ENCODE results near the gene PDE1A.

PDE1A gene

DNA sequence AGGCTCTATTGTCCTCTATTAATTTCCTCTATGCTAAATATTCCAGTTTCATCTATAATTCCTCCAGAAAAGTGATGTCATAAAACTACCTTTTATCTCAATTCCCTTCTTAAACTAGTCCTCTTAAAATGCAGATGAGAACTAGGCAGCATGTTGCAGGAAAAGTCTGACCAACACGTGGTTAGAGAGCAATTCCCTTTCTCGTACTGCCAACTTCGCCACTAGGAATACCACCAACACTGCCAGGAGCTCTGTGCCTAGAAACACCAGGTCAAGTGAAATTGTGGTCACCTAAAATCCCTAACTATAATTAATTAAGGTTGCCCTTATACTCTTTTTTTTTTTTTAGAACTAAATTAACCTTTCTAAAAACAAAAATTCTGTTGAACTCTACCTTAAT is 313.5 kb downstream of the PDE1A start:
- DNase-seq, result no peak

DNA sequence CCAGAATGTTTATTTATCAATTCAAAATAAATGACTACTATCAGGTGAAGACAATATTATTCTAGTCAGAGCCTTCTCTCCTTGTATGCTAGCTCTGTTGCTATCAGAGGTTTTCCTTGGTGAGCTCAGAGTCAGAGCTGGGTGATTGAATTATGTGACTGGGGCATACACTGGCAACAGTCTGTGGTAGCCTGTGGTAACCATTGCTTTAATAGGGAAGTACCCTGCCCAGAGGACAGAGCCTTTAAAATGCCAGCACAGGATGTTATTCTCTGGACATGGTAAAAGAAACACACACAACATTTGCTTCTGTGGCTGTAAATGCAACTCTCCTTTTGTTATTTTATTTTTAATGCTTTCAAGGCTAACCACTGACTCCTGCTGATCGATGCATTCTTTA is 316.5 kb downstream of the PDE1A start:
- DNase-seq, result no peak

DNA sequence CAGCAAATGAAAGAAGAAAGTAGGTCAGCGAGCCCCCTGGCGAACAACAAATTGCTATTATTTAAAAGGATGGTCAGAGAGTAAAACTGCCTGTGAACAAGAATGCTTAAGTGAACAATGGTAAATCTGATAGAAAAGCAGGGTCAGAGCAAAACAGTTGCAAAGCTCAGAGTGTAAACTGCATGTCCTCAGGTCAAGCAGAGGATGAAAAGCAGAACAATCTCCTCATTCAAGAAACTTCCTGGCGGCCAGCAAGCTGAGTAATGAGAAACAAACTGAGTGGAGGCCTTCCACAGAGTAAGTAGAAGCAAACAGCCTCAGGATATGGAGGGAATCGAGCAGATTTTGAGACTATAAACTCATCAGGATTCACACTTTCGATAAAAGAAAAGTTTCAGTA is 323.3 kb downstream of the PDE1A start:
- no peak for DNase-seq

DNA sequence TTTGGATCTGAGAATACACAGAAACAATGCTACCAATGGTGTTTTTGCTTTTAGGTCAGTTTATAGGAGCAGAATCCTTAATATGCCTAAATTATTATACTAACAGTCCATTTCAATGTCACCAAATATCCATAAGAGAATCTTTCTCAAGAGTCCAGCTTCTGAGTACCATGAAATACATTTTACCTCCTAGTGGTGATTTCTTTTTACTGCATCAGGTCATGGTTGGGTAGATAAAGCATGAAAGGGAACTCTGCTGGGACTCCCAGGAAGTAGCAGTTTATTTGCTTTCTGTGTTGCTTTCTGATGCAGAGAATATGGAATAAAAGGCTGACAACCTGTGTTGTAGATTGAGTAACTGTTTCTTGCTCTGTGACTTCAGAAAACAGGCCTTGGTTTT is 325.6 kb downstream of the PDE1A start:
- no peak for DNase-seq

DNA sequence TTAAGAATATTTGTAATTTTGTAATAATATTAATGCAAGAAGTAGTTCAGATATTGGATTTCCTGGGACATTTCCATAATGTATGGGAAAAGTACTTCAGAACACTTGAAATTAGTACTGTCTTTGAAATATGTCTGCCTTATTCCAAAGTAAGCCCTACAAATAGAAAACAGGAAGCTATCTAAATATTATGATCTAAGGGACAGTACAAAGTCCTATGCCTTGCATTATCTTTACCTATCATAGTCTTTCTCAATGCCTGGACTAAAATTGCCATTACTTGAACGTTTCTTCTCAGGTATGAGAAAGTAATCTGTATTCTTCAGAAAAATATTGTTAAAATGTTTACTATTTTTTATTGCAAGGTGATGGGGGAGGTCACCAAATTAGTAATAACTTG is 328.2 kb downstream of the PDE1A start:
- DNase-seq, result no peak

DNA sequence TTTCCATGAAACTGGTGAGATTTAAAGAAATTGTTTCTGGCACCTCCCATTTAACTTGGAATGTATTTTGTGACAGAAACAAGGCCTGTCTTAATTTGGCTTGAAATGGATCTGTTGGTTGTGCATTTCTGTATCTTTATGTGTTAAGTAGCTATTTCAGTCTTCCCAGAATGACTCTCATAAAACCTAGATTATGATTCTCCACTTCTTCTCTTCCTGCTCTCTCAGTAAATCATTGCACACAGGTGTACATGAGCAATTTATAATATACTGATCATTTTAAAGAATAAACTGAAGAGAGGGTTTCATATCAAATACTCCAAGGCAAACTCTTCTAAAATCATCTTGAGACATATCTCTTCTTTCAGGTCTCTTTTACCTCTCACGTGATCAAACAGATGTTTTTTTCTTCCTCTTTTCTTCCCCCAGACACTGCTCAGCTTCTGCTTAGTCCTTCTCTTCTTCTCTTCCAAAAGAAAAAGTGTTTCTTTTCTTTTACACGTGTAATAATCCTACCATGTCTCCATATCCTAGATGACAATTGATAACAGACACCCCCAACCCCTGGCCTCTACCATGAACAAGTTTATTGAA is 329.2 kb downstream of the PDE1A start:
- no peak for DNase-seq

DNA sequence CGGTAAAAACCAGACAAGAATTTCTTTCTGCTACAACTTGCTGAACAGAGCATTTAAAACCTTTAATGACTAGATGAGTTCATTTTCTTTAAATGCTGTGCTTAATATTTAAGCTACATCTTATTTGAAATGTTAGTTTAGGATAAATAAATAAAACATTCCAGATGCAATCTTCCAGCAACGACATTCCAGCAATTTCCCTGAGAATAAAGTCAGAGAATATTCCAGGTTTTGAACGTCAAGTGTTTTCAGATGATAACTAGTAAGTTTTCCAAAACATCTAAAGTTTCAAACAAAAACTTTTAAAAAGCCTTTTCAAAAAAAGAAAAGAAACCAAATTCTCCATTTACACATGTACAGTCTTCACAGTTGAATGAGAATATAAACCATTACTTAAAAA is 336.4 kb downstream of the PDE1A start:
- no peak for DNase-seq
